Epithelial cell of prostate (primary cell): ENCODE measurements around the gene KRT75.

Source experiments
- DNase-seq: peaks from one replicate; pipeline ENCODE4 v3.0.0-alpha.2; 2011; ENCODE audit warnings: low read depth, low spot score
- H3K27ac ChIP-seq: fragments of 450-650 bp; 2 replicates; pipeline ENCODE4 v1.5.1; 2017; ENCODE audit warnings: mild to moderate bottlenecking

Gene KRT75

DNA sequence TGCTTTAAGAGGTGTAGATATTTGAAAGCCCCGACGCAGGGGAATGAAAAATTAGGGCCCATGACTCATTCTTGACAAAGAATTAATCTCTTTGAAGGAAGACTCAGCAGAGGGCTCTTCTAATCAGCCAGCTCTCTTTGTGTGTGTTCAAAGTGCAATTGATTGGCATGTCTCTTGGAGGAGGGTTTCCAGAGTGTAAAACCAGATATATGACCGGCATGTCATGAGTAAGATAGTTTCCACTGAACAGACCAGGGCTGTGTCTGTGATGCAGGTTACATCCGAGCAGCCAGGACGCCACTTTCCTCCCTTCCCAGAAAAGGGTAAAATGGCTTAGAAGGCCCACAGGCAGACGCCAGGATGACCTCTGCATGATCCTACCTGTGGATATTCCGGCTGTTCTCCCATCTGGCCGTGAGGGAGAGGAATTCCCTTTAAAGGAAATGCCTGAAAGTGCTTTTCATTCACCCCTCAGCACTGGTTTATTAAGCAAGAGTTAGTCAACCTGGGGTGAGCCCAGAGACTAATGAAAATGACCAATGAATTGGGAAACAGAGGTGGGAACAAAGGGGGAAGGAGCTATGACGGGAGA is 7.2 kb upstream of the KRT75 start:
- peak overlapping the region; percentile 99 for H3K27ac ChIP-seq
- DNase-seq: peak; percentile 69

DNA sequence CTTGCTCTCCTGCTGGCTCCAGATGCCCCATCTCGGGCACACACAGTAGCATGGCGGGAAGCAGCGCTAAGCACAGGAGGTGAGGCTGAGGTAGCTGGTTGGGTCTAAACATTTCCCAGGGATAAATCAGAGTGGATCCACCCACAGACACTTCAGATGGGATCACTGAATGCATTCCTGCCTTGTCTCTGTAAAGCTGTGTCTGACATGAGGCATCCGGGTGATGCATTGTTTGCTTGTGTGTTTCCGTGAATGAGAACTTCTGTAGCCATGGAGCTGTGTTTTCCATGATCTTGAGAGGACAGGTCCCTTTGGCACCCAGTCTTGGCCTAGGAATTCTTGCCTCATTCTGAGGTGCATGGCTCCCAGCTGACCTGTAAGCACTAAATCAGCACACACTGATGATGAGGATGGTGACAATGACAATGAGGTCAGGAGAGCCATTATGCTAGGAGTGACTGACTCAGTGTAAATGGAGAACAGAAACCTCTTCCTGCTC is 6.7 kb upstream of the KRT75 start:
- DNase-seq: peak; percentile 90
- peak overlapping the region; percentile 99 for H3K27ac ChIP-seq

DNA sequence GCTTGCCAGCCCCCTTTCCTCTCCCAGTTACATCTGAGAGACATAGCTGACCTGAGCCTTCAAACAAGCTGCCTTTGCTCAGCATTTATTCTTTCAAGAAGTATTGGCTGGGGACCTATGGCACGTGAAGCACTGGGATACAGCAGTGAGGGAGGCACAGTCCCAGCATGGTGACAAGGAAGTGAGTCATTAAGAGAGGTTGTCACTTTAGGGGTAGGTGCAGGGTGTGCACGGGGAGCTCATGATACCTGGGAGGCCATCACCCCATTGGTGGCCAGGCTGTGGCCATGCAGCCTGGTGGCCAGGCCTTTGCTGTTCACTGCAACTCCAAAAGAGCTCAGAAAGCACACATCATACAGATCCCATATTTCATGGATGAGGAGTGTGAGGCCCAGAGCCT is 5.7 kb upstream of the KRT75 start:
- H3K27ac ChIP-seq: peak overlapping the region; percentile 99
- no peak for DNase-seq

DNA sequence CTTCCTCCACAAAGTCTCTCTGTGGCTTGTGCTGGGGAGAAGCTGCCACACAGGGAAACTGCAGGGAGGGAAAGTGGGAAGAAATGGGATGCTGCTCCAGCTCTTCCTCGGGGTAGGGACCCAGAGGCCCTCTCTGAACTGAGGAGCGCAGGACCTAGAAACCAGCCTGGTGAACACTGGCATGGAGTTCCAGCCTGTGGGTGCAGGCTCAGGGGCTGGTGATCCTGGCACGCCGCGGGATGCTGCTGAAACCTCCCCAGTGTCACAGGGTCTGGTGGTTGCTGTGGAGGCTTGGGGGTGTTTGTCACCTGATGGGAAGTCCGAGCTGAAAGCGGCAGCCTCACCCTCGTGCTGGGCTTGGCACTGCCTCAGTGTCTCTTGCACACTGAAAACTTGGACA is 5.2 kb upstream of the KRT75 start:
- H3K27ac ChIP-seq: peak overlapping the region; percentile 99
- DNase-seq: no peak

DNA sequence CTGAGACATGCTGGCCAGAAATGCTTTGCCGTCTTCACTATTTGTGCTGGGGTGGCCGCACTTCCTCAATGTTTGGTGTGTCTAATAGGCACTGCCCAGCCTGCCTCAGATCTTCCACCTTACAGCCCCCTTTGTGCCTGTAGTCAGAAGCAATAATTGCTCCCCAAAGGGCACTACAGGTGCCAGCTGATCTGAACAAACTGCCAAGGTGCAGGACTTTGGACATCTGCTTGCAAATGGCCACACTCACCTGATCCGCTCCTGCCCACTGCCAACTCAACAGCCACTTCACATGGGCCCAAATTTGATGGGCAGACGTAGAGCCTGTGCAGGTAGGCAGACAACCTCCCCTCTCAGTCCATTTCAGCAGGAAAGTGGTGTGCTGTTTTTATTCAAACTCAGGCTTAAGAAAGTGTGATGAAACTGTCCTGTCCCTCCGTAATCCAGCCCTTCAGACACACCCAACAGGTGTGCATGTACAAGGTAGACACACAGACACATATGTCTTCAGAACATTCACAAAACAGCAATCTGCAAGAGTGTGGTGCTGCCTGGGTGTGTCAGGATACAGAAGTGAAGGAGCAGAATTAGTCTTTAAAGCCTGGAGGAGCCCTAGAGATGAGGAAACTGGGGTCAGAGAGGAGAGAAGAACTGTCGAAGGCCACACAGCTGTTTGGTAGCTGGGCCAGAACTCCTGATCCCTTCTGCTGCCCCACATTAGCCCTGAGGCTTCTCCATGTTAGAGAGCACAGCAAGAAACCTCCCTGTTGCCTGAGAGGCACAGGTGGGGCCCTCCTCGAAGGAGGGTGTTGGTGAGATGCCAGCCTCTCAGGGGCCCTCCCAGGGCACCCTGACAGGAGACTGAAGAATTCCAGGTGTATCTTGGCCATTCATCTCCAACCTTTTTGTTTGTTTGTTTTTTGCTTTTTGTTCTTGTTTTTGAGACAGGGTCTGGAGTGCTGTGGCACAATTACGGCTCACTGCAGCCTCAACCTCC is 4.4 kb upstream of the KRT75 start:
- peak overlapping the region; percentile 99 for H3K27ac ChIP-seq
- DNase-seq: no peak

DNA sequence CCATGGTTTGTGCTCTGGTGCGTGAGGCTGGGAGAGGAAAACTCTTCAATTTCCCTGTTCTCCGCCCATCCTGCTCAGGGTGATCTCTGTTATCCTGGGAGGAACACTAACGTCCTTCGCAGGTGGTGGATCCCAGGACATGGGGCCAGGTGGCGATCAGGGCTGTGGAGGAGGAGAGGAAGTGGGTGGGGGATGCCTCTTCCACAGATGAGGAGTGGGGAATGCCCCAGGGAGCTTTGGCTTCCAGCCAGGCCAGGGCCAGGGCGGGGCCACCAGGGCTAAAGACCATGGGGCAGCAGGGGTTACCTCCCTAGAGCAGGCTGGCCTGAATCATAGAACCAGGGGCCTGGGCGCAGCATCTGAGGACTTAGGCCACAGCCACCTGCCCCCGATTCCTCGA is 3.3 kb upstream of the KRT75 start:
- no peak for DNase-seq
- peak overlapping the region; percentile 99 for H3K27ac ChIP-seq

DNA sequence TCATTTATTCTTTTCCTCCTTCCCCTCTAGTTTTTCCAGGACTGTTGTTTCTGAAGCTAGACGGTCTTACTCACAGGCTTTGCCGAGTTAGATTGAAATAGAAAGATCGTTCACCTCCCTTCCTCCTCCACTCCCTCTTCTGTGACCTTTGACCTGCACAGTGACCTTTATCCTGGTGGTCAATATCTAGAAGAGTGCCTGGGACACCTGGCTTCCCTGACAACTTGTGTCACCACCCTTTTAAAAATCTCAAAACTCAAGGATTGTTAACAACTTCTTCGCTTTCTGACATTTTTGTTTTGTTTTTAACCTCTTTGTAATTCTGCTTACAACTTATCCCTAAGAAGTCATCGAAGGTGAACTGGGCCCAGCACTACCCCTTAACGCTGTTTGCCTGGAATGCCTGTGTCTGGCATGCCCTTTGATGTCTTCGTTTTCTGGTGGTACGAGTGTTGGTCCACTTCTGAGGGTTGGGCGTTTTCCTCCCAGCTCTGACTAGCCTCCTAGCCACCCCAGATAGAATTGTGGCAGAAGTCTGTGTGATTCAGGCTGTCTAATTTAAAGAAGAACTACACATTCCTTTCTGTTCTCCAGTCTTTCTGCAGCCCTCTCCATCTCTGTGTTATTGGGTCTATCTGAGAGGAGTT is 2.8 kb upstream of the KRT75 start:
- H3K27ac ChIP-seq: peak overlapping the region; percentile 99
- DNase-seq: no peak

DNA sequence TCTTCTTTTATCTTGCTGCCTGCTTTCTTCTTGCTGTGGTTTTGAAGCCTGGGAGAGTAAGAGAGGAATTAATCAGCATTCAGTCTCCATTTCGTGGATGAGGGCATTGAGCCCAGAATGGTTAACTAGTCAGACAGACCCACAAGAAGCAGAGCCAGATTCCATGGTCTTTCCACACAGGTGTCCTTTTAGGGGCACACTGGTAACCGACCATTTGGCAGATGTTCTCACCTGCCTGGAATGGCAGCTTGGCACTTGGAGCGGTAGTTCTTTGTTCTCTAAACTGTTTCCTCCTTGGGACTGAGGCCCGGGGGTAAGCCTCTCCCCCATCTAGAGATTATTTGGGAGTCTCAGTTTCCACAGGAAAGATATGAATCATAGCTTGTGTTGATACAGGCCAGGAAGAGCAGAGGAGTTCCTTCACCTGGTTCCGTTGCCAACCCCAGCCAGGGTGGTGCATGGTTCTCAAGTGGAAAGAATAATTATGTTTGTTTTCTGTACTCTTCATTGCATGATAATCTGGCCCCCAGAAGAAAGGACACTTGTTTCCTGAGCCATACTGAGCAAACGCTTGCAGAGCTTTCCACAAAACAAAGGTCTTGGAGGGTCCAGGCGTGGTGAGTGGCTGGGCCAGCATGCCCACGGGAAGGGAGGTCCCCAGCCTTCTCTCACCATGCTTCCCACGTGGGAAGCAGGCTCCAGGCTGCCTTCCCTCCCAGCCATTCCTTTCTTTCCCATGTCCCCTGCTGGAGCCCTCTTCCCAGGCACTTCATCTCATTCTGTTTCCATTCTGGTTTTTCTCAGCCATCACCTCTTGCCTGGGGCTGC is 2.0 kb upstream of the KRT75 start:
- H3K27ac ChIP-seq: peak overlapping the region; percentile 99
- DNase-seq: peak; percentile 86

DNA sequence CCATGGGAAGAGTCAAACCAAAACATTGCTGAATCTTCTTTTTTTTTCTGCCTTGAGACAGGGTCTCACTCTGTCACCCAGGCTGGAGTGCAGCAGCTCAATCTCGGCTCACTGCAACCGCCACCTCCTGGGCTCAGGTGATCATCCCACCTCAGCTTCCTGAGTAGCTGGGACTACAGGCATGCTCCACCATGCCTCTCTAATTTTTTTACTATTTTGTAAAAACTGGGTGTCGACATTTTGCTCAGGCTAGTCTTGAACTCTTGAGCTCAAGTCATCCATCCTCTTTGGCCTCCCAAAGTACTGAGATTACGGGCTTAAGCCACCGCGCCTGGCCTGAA is 1.5 kb upstream of the KRT75 start:
- DNase-seq: no peak

DNA sequence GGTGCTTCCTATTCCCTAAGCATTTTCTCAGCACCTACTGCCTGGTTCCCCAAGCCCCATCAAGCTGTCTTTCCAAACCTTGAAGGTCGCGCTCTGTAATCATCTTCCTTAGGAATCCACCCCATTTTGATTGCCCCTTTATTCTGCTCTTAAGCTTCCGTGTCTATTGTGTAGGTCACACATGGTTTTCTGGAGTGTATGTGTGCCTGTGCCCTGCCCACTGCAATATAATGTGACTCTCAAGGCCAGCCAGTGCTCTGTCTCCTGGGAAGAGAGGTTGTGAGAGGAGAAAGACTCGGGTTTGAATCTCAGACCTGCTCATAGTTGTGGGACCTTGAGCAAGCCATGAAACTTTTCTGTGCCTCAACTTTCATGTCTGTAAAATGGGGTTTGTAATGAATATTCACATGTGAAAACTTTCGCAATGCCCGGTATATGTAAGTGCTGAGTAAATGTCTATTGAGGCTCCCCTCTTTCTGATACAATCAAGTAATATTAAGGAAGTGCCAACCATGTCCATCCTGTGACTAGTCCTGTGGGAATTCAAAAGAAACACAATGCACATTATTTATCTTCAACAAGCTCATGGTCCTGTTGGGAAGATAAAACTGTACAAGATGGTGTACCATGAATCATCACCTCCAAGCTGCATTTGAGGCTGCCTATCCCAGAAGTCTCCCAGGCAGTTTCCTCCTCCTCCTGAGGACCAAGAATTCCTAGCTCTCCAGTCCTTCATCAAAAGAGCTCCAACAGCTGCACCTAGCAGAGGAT is 774 bp upstream of the KRT75 start:
- peak overlapping the region; percentile 99 for H3K27ac ChIP-seq
- DNase-seq: peak; percentile 77

More for the DNA sequence above, 1.5 kb upstream of the KRT75 start:
- H3K27ac ChIP-seq: peak overlapping the region; percentile 99

DNA sequence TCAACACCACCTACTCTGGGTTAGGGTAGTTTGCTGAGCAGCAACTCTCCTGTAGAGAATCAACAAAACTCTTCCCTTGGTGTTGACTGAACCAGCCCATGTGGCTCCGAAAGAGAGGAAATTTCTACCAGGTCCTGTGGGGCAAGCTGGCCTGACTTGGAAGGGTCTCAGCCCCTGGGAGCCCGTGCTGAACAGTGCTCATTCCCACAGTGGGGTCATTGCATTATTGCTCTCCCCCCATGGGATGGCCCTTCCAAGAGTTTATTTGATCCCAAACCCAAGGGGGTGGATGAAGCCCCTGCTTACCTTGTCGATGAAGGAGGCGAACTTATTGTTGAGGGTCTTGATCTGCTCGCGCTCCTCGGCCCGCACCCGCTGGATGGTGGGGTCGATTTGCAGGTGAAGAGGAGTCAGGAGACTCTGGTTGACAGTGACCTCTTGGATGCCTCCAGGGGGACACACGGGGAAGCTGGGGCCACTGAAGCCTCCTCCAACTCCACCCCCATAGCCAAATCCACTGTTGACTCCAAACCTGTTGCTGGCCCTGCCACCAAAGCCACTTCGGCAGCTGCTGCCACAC is 580 bp downstream of the KRT75 start:
- H3K27ac ChIP-seq: peak overlapping the region; percentile 99
- DNase-seq: no peak

DNA sequence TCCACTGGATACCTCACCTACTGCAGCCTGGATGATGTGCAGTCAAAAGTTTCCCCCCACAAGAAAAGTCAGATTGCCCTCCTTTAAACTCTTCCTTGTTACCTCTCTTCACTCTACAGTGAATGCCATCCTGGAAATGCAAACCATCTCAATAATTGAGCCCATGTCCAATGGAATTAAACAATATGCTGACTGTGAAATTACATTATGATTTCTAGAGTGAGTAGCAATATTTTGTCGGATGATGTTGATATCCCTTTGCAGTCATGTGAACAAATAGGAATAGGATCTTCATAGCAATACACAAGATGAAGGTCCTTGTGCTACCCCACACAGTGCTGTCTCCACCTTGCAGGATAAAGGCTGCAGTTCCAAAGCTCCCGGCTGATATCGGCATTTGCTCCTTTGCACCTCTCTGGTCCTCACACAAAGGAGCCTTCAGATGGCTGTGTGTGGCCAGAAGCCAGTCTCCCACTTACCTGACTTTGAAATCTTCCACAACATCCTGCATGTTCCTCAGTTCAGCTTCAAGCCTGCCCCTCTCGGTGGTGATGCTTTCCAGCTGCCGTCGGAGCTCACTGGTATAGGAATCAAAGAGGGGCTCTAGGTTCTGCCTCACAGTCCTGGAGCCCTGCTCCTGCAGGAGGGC is 1.5 kb downstream of the KRT75 start:
- DNase-seq: no peak
- no peak overlapping the region for H3K27ac ChIP-seq

DNA sequence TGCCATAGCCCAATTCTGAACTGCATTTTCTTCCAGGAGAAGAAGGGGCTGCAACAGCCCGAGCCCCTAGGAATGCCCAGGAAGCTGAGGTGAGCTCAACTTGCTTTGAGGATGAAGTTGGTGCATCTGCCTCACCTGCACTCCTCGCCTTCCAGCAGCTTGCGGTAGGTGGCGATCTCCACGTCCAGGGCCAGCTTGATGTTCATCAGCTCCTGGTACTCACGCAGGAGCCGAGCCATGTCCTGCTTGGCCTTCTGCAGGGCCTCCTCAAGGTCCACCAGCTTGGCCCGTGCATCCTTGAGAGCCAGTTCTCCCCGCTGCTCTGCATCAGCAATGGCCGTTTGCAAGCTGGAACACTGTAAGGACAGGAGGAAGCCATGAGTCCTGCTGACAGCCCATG is 6.0 kb downstream of the KRT75 start:
- DNase-seq: no peak
- no peak overlapping the region for H3K27ac ChIP-seq

DNA sequence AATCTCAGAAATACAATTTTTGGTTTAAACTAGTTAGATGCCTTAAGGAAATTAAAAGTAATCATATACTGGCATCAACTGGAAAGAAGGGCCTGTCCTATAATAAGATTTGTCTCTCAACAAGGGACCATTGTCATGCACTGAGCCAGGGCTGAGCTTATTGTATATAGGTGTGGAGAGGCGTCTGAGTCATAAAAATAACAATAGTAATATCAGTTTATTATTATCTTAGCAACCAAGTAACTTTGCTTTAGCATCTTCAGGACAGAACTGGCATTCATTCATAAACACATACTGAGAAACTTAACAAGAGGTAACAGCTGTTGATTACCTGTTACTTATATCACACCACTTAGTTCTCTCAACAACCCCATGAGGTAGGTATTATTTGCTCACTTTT is 7.1 kb downstream of the KRT75 start:
- no peak overlapping the region for H3K27ac ChIP-seq
- DNase-seq: no peak

DNA sequence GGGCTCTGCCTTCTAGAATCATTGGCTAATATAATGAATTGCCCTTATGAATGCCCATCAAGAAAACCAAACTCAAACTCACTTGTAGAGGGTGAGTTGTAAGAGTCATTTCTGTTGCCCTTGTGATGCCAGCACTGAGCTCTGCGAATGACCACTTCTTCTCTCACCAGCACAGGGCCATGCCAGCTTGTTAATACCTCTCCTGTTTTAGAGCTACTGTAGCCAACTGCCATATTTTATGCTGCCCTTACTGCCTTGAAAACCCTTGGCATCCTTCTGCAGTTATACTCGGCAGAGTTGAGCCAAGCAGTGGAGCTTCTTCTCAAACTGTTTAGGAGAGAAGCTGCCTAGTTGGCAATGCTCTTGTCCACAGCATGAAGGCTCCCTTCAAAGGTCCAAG is 8.1 kb downstream of the KRT75 start:
- no peak overlapping the region for H3K27ac ChIP-seq
- no peak for DNase-seq

DNA sequence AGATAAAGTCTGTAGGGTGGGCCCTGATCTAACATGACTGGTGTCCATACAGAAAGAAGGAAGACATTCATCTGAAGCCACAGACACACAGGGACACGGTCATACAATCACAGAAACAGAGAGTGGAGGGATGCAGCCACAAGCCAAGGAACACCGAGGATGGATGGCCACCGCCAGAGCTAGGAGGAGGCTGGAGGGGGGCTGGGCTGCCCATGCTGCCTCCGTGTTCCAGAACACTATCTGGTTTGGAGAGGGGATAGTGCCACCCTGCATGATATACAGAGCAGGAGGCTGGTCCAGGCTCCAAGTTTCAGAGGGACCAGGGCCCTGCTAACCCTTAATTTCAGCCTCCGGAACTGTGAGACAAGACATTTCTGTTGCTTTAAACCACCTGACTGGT is 8.7 kb downstream of the KRT75 start:
- no peak for DNase-seq
- H3K27ac ChIP-seq: no peak overlapping the region

DNA sequence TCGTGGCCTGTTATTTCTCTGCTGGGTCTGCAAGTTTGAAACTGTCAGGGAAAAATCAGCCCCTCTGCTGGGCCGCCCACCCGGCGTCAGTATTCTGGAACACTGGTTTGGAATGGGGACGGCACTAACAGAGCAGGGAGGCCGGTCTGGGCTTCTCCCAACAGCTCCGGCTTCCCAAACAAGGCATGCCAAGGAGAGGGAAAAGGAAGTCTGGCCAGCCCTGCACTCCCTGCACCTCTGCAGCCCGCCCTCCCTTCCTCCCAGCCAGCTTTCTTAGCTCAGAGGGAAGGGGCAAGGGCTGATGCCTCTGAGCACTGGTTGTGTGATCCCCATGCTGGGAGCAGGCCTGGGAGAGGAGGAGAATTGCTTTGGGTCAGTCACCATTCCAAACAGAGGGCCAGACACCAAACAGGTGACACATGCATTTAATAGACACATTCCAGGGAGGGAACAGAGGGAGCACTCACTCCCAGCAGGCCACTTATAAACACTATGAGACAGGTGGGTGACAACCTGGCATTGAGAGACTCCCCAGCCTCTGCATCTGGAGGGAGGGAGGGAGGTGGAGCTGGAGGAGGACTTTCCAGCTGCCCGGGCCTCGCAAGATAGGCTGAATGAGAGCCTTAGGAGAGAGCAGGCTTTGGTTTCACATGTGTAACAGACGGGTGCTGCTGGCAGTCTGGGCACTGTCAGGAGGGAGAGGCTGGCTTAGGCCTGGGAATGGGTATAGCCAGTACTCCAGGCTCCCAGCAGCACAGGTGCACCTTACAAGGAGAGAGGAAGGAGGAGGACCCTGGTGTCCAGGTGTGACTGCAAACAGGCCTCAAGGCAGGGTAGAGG is 10.3 kb downstream of the KRT75 start:
- DNase-seq: no peak
- no peak overlapping the region for H3K27ac ChIP-seq

DNA sequence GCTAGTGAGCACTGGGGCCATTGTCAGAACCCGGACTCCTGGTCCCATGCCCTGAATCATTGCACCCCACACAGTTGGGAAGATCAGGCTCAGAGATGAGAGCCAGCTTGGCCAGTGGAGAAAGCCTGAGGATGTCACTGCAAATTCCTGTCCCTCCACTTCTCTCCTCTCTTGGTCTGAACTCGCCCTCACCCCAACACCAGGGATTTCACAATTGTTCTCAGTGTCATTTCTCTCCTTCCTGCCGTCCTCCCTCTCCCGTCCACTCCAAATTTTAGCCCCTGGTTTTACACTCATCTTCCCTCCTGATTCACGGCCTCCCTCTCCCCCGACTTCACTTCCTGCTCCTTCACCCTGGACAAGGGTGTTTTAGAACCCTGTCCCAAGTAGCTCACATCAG is 11.1 kb downstream of the KRT75 start:
- H3K27ac ChIP-seq: no peak overlapping the region
- no peak for DNase-seq
